GM23248 (cell line): Measurements from ENCODE around the gene DAB2IP.

Experiments
- EZH2 ChIP-seq: fragments of 200-600 bp; sonication (generic); IDR thresholded peaks from 2 replicates; pipeline ENCODE4 v1.6.1; 2018; ENCODE audit warnings: antibody characterized with exemption, mild to moderate bottlenecking; ENCODE audit not compliant: insufficient read depth, poor library complexity, severe bottlenecking
- EZH2phosphoT487 ChIP-seq: fragments of 200-600 bp; sonication (generic); IDR thresholded peaks from 2 replicates; pipeline ENCODE4 v1.6.1; 2018; ENCODE audit warnings: antibody characterized with exemption, moderate library complexity, mild to moderate bottlenecking, low read depth; ENCODE audit not compliant: insufficient read depth

DNA sequence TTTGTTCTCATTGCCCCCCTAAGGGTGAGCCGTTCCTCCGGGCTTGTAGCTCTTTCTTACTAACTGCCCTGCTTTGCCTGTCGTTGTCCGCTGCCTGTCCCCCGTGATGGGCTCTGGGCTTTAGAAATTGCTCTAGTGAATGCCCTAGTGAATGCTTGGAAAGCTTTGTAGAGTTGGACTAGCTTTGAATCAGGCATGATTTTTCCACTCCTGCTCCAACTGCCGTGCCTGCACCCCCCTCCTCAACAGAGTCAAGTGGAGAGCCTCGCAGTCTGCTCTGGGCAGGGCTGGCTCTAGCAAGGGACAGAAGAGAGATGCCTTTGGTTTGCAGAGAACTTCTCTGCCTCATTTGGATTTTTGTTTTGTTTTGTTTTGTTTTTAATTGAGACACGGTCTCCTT, 46.8 kb upstream of the DAB2IP start:
- TF ChIP-seq EZH2 (no peak), EZH2phosphoT487 (no peak)
